ENCODE results near the gene CTXND1. TPM values are rescaled to one million over a fixed set of nuclear protein-coding genes. Genes with fewer than 3 reads are reported as not detected.

Gene CTXND1
- total and polyA plus RNA-seq, 2 of the 13 experiments (the other 11 are each of a cell fraction or from before 2014, with no cell fraction given) = 1.2 to 2.1 TPM

DNA sequence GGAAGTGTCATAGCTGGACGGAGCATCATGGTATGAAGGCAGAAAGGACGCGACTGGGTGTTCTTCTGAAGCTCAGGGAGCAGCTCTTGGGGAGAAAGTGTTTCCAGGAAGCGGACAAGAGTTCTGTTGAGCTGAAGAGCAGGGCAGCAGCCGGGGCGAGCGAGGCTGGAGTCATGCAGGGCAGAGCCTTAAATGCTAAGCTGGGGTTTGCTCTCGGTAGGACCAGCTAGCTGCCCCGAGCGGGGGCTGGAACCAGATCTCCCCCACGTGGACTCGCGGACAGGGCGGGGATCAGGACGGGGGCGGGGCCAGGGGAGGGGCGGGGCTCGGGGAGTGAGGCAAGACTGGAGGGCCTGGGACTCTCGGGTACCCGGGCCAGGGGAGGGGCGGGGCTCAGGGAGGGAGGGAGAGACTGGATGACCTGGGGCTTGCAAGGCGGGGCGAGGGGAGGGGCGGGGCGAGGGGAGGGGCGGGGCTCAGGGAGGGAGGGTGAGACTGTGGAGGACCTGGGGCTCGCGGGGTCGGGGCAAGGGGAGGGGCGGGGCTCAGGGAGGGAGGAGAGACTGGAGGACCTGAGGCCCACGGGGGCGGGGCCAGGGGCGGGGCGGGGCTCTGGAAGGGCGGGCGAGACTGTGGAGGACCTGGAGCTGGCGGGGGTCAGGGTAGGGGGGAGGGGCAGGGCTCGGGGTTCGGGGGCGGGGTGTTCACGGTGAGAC lies 99.7 kb downstream of the CTXND1 start (continued):
- TF ChIP-seq, protein P1, sequence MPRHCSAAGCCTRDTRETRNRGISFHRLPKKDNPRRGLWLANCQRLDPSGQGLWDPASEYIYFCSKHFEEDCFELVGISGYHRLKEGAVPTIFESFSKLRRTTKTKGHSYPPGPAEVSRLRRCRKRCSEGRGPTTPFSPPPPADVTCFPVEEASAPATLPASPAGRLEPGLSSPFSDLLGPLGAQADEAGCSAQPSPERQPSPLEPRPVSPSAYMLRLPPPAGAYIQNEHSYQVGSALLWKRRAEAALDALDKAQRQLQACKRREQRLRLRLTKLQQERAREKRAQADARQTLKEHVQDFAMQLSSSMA (CRISPR knock-in tag; IDR thresholded peaks at IDR 0.05) = no peak
- 0 out of 2 replicates have a peak, but pooled peaks have one; percentile 37 for TF ChIP-seq SIN3A (IDR thresholded peaks at IDR 0.05; ENCODE audit: borderline replicate concordance, low read depth, low read length)
- no peak for TF ChIP-seq FOSL2 (CRISPR knock-in tag; IDR thresholded peaks at IDR 0.05)
- peak; percentile 29; the same call in 1 of the 2 replicates for TF ChIP-seq MYC (CRISPR knock-in tag; IDR thresholded peaks at IDR 0.05; ENCODE audit: borderline replicate concordance)
- TF ChIP-seq, protein P2, sequence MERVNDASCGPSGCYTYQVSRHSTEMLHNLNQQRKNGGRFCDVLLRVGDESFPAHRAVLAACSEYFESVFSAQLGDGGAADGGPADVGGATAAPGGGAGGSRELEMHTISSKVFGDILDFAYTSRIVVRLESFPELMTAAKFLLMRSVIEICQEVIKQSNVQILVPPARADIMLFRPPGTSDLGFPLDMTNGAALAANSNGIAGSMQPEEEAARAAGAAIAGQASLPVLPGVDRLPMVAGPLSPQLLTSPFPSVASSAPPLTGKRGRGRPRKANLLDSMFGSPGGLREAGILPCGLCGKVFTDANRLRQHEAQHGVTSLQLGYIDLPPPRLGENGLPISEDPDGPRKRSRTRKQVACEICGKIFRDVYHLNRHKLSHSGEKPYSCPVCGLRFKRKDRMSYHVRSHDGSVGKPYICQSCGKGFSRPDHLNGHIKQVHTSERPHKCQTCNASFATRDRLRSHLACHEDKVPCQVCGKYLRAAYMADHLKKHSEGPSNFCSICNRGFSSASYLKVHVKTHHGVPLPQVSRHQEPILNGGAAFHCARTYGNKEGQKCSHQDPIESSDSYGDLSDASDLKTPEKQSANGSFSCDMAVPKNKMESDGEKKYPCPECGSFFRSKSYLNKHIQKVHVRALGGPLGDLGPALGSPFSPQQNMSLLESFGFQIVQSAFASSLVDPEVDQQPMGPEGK (CRISPR knock-in tag; IDR thresholded peaks at IDR 0.05) = peak; percentile 66
- no peak for TF ChIP-seq SOX13 (IDR thresholded peaks at IDR 0.05)
- 0 out of 4 replicates have a peak, but pooled peaks of 1 of the 2 experiments have one; percentile 16 for TF ChIP-seq SOX13 (CRISPR knock-in tag; conservative IDR thresholded peaks at IDR 0.05 in 1 of 2, IDR thresholded peaks at IDR 0.05 in 1 of 2)
- TF ChIP-seq, protein P3, sequence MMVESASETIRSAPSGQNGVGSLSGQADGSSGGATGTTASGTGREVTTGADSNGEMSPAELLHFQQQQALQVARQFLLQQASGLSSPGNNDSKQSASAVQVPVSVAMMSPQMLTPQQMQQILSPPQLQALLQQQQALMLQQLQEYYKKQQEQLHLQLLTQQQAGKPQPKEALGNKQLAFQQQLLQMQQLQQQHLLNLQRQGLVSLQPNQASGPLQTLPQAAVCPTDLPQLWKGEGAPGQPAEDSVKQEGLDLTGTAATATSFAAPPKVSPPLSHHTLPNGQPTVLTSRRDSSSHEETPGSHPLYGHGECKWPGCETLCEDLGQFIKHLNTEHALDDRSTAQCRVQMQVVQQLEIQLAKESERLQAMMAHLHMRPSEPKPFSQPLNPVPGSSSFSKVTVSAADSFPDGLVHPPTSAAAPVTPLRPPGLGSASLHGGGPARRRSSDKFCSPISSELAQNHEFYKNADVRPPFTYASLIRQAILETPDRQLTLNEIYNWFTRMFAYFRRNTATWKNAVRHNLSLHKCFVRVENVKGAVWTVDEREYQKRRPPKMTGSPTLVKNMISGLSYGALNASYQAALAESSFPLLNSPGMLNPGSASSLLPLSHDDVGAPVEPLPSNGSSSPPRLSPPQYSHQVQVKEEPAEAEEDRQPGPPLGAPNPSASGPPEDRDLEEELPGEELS (CRISPR knock-in tag; IDR thresholded peaks at IDR 0.05) = no peak
- TF ChIP-seq ELF1 (CRISPR knock-in tag; IDR thresholded peaks at IDR 0.05) = no peak
- peak; percentile 54; the same call in 1 of the 2 replicates for TF ChIP-seq POLR2AphosphoS5 (IDR thresholded peaks at IDR 0.05; ENCODE audit: low read depth, low read length)
- TF ChIP-seq, protein P4, sequence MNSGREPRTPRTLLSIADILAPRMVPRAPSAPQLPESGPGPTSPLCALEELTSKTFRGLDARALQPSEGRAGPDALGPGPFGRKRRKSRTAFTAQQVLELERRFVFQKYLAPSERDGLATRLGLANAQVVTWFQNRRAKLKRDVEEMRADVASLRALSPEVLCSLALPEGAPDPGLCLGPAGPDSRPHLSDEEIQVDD (CRISPR knock-in tag; IDR thresholded peaks at IDR 0.05; ENCODE audit: borderline replicate concordance) = no peak
- TF ChIP-seq MXI1 (IDR thresholded peaks at IDR 0.05; ENCODE audit: borderline replicate concordance, low read depth, low read length) = peak; percentile 82; the same call in 1 of the 3 replicates
- no peak for TF ChIP-seq RNF2 (conservative IDR thresholded peaks at IDR 0.05; ENCODE audit: low read depth)
- TF ChIP-seq ZFP36L1 (CRISPR knock-in tag; IDR thresholded peaks at IDR 0.05) = 0 out of 2 replicates have a peak, but pooled peaks have one; percentile 41
- 0 out of 2 replicates have a peak, but pooled peaks have one; percentile 2 for TF ChIP-seq SALL2 (CRISPR knock-in tag; IDR thresholded peaks at IDR 0.05)
- 0 out of 2 replicates have a peak, but pooled peaks have one; percentile 25 for TF ChIP-seq KLF12 (CRISPR knock-in tag; IDR thresholded peaks at IDR 0.05; ENCODE audit: borderline replicate concordance)
- TF ChIP-seq SALL1 (CRISPR knock-in tag; IDR thresholded peaks at IDR 0.05) = peak; percentile 44
- 0 out of 2 replicates have a peak, but pooled peaks have one; percentile 6 for TF ChIP-seq ZNF451 (CRISPR knock-in tag; IDR thresholded peaks at IDR 0.05)
- no peak for TF ChIP-seq POLR2G (IDR thresholded peaks at IDR 0.05; ENCODE audit: low read depth, low read length)

Data from HepG2 (cell line).